Measurements from ENCODE around the gene POLR1B. TPM values are rescaled to one million over a fixed set of nuclear protein-coding genes. Genes with fewer than 3 reads are reported as not detected.

POLR1B gene
- total and polyA plus RNA-seq, 2 of the 13 experiments (the other 11 are each of a cell fraction or from before 2014, with no cell fraction given), result 18.3 to 46.0 TPM

- Histone ChIP-seq H3K9ac (ENCODE audit: insufficient read depth, low read depth, low read length) (no peak overlapping the region), H4K20me1 (ENCODE audit: insufficient read depth, low read length) (no peaks in the 10 kb centered on the region), H3K4me3 (replicated peaks in 1 of 3; ENCODE audit: insufficient read depth in 1 of 3, low read depth in 2 of 3, low read length in 3 of 3) (no peak overlapping the region), H3K27ac (ENCODE audit: extremely low read length, insufficient read depth, low read length) (no peak overlapping the region), H3K9me3 (ENCODE audit: low read length) (no peaks in the 10 kb centered on the region), H3K36me3 (replicated peaks in 1 of 2; ENCODE audit: control insufficient read depth in 1 of 2, insufficient read depth in 2 of 2, low read length in 2 of 2) (no peaks in the 10 kb centered on the region), H3K27me3 (ENCODE audit: control insufficient read depth in 1 of 2, insufficient read depth in 2 of 2, low read length in 2 of 2) (peaks cover under 1 to 7% of the 10 kb centered on the region in 2 experiments; a peak in 2 of 5 replicates), H3K4me1 (ENCODE audit: insufficient read depth, low read length) (peaks cover 15% of the 10 kb centered on the region; the same call in 1 of the 2 replicates), H2AFZ (ENCODE audit: low read length) (no peak overlapping the region), H3K79me2 (ENCODE audit: insufficient read depth, low read length) (no peaks in the 10 kb centered on the region), H3K4me2 (ENCODE audit: low read depth, low read length) (no peak overlapping the region)
- TF ChIP-seq ZNF317 (CRISPR knock-in tag; IDR thresholded peaks at IDR 0.05), result no peak
- TF ChIP-seq FOXP4 (CRISPR knock-in tag; IDR thresholded peaks at IDR 0.05), result no peak
- no peak for TF ChIP-seq KDM6A (CRISPR knock-in tag; IDR thresholded peaks at IDR 0.05; ENCODE audit: low read depth)
- no peak for TF ChIP-seq TMF1 (CRISPR knock-in tag; IDR thresholded peaks at IDR 0.05; ENCODE audit: low read depth)
- TF ChIP-seq, protein P1, sequence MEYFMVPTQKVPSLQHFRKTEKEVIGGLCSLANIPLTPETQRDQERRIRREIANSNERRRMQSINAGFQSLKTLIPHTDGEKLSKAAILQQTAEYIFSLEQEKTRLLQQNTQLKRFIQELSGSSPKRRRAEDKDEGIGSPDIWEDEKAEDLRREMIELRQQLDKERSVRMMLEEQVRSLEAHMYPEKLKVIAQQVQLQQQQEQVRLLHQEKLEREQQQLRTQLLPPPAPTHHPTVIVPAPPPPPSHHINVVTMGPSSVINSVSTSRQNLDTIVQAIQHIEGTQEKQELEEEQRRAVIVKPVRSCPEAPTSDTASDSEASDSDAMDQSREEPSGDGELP (IDR thresholded peaks at IDR 0.05; ENCODE audit: borderline replicate concordance, low read depth), result no peak
- no peak for TF ChIP-seq ZNF17 (CRISPR knock-in tag; IDR thresholded peaks at IDR 0.05)
- DNase-seq (ENCODE audit: low spot score), result no peak
- CTCF ChIA-PET (ENCODE audit: low intra/inter-chr PET ratio, low total read pairs), result interaction anchor here (7.3 kb wide), 1 partner anchor 104 kb away, joined by 113 read pairs; no protein-coding TSS in a partner anchor
- POLR2A ChIA-PET, result interaction anchor here (0.9 to 1.0 kb wide), 2 partner anchors 23 to 103 kb away, joined by 3 read pairs; partner anchors contain the start of gene SLC20A1
- intact Hi-C loops (cut with micrococcal nuclease; ENCODE audit: unreplicated experiment), result no loop called here
- BruUV-seq (replicated peaks), result no TSS peak
- no peak for ATAC-seq
- in situ Hi-C loops (cut with HindIII; ENCODE audit: extremely low pct_ligation_motif_present, low pct_unique_long_range_greater_than_20kb), result no loop called here
- 5% methylated on average over 3 of the region's 3 CpGs for WGBS (ENCODE audit: low lambda C conversion rate)
- no peak for FAIRE-seq
Observed at GRCh38 chr2:112622528-112622849, 80.2 kb downstream of the POLR1B start.

All from HepG2 (cell line).